H1 (cell line): ENCODE data around the gene SLC32A1. TPM values are rescaled to one million over a fixed set of nuclear protein-coding genes. Genes with fewer than 3 reads are reported as not detected.

ENCODE experiments used
- CTCF ChIA-PET: fragments of 300-600 bp; sonication (Branson Sonifier 250); formaldehyde crosslinking; loops from one replicate; lab custom pipeline; 2021; ENCODE audit not compliant: partially characterized antibody; lab: Charles Lee
- POLR2A ChIA-PET: fragments of 300-600 bp; sonication (Branson Sonifier 250); formaldehyde crosslinking; loops from one replicate; lab custom pipeline; 2021; ENCODE audit warnings: inconsistent platforms; ENCODE audit not compliant: partially characterized antibody; lab: Charles Lee
- DNase-seq, 2 experiments: peaks; one replicate each; pipeline versions ENCODE4 v3.0.0 to v3.0.0-alpha.2; 2010 to 2022; ENCODE audit warnings: low spot score in 2 of 2, low read depth in 1 of 2, mixed read lengths in 1 of 2
- FAIRE-seq: peaks from 2 replicates; lab custom pipeline; 2011; peaks lifted over from hg19 to GRCh38; lab: Jason Lieb, UNC
- H2AFZ ChIP-seq: 2 replicates; pipeline ENCODE4 v1.8.1; 2012; ENCODE audit warnings: low read length, inconsistent platforms
- H2AK5ac ChIP-seq: 2 replicates; pipeline ENCODE4 v1.6.1; 2013; ENCODE audit warnings: low read depth, low read length
- H2BK120ac ChIP-seq: replicated peaks from 2 replicates; pipeline ENCODE3; 2013; ENCODE audit warnings: low read depth, low read length, inconsistent platforms
- H2BK12ac ChIP-seq: 2 replicates; pipeline ENCODE4 v1.6.1; 2013; ENCODE audit warnings: low read depth, low read length
- H2BK15ac ChIP-seq: 2 replicates; pipeline ENCODE4 v1.6.1; 2013; ENCODE audit warnings: low read length
- H2BK20ac ChIP-seq: 2 replicates; pipeline ENCODE4 v1.6.1; 2013; ENCODE audit warnings: low read length
- H2BK5ac ChIP-seq: 2 replicates; pipeline ENCODE4 v1.6.1; 2013; ENCODE audit warnings: low read depth, low read length
- H3K14ac ChIP-seq: 2 replicates; pipeline ENCODE4 v1.6.1; 2013; ENCODE audit warnings: inconsistent platforms; ENCODE audit not compliant: insufficient read length
- H3K18ac ChIP-seq: 2 replicates; pipeline ENCODE4 v1.6.1; 2013; ENCODE audit warnings: low read length; ENCODE audit errors: extremely low read depth
- H3K23ac ChIP-seq: 2 replicates; pipeline ENCODE4 v1.6.1; 2013; ENCODE audit warnings: inconsistent platforms; ENCODE audit not compliant: insufficient read length
- H3K23me2 ChIP-seq: 2 replicates; pipeline ENCODE4 v1.6.1; 2013; ENCODE audit warnings: low read depth, low read length
- H3K27ac ChIP-seq: 2 replicates; pipeline ENCODE4 v1.6.1; 2011; ENCODE audit warnings: low read depth, low read length, inconsistent platforms
- H3K27me3 ChIP-seq, 4 experiments: replicated peaks in 1 of 4; 1 replicate in 1 of 4; 2 replicates in 3 of 4; pipeline versions ENCODE4 v1.6.1 to v1.8.1; 2011 to 2013; ENCODE audit warnings: low read length in 3 of 4, mild to moderate bottlenecking in 3 of 4, inconsistent platforms in 2 of 4, mixed read lengths in 2 of 4, moderate library complexity in 1 of 4; ENCODE audit not compliant: control insufficient read depth in 3 of 4, insufficient read depth in 3 of 4; ENCODE audit errors: extremely low read depth in 1 of 4
- H3K36me3 ChIP-seq, 4 experiments: 2 replicates each; pipeline versions ENCODE4 v1.6.1 to v1.8.1; 2011 to 2013; ENCODE audit warnings: mild to moderate bottlenecking in 4 of 4, low read length in 3 of 4, moderate library complexity in 2 of 4, control low read depth in 1 of 4, inconsistent platforms in 1 of 4; ENCODE audit not compliant: insufficient read depth in 4 of 4, control insufficient read depth in 2 of 4
- H3K4ac ChIP-seq: replicated peaks from 2 replicates; pipeline ENCODE3; 2013; ENCODE audit warnings: low read length, low read depth, mixed read lengths, inconsistent platforms; ENCODE audit not compliant: insufficient read length
- H3K4me1 ChIP-seq, 4 experiments: replicated peaks in 1 of 4; 1 replicate in 1 of 4; 2 replicates in 3 of 4; pipeline versions ENCODE4 v1.6.1 to v1.8.1; 2011 to 2013; ENCODE audit warnings: low read length in 3 of 4, inconsistent platforms in 2 of 4, mixed read lengths in 1 of 4; ENCODE audit not compliant: insufficient read depth in 4 of 4, control insufficient read depth in 3 of 4
- H3K4me2 ChIP-seq, 2 experiments: 2 replicates each; pipeline versions ENCODE4 v1.6.1 to v1.8.1; 2011 to 2013; ENCODE audit warnings: low read depth in 2 of 2, low read length in 2 of 2, control low read depth in 1 of 2, inconsistent platforms in 1 of 2, mild to moderate bottlenecking in 1 of 2; ENCODE audit not compliant: insufficient read depth in 1 of 2
- H3K4me3 ChIP-seq, 4 experiments: fragments of 200-600, 300-600 bp in 1 of 4; sonication (generic), shearing (Covaris generic), sonication (Bioruptor Twin) in 1 of 4; 2 replicates each; pipeline versions ENCODE4 v1.5.1 to v1.8.1; 2011 to 2016; ENCODE audit warnings: low read length in 4 of 4, low read depth in 3 of 4, control low read depth in 2 of 4, inconsistent platforms in 2 of 4, mild to moderate bottlenecking in 2 of 4, mixed read lengths in 1 of 4, moderate library complexity in 1 of 4; ENCODE audit not compliant: insufficient read depth in 2 of 4; ENCODE audit errors: extremely low read depth in 1 of 4
- H3K56ac ChIP-seq: replicated peaks from 2 replicates; pipeline ENCODE3; 2013; ENCODE audit warnings: low read depth, mild to moderate bottlenecking, mixed read lengths, low read length, inconsistent platforms; ENCODE audit not compliant: insufficient read length
- H3K79me1 ChIP-seq: 2 replicates; pipeline ENCODE4 v1.6.1; 2013; ENCODE audit warnings: low read depth, low read length, control low read depth
- H3K79me2 ChIP-seq, 2 experiments: 2 replicates each; pipeline versions ENCODE4 v1.6.1 to v1.8.1; 2012 to 2013; ENCODE audit warnings: low read length in 2 of 2, mild to moderate bottlenecking in 2 of 2, inconsistent platforms in 1 of 2; ENCODE audit not compliant: insufficient read depth in 2 of 2, control insufficient read depth in 1 of 2
- H3K9ac ChIP-seq, 4 experiments: replicated peaks in 1 of 4; 1 replicate in 1 of 4; 2 replicates in 3 of 4; pipeline versions ENCODE4 v1.6.1 to v1.8.1; 2011 to 2013; ENCODE audit warnings: low read depth in 3 of 4, low read length in 3 of 4, control low read depth in 2 of 4, mild to moderate bottlenecking in 2 of 4, moderate library complexity in 2 of 4, inconsistent platforms in 1 of 4; ENCODE audit errors: extremely low read depth in 1 of 4
- H3K9me3 ChIP-seq, 2 experiments: 2 replicates each; pipeline versions ENCODE4 v1.6.1 to v1.8.1; 2012 to 2013; ENCODE audit warnings: mild to moderate bottlenecking in 2 of 2, moderate library complexity in 2 of 2, control low read depth in 1 of 2, inconsistent platforms in 1 of 2, low read depth in 1 of 2, low read length in 1 of 2, mixed read lengths in 1 of 2; ENCODE audit not compliant: insufficient read depth in 2 of 2
- H4K20me1 ChIP-seq, 2 experiments: replicated peaks in 1 of 2; 2 replicates each; pipeline versions ENCODE3 to v1.8.1; 2011 to 2013; ENCODE audit warnings: inconsistent platforms in 2 of 2, low read length in 2 of 2, mild to moderate bottlenecking in 1 of 2; ENCODE audit not compliant: insufficient read depth in 2 of 2, control insufficient read depth in 1 of 2
- H4K5ac ChIP-seq: 2 replicates; pipeline ENCODE4 v1.6.1; 2013; ENCODE audit warnings: low read length, low read depth, mixed read lengths, inconsistent platforms; ENCODE audit not compliant: insufficient read length
- H4K8ac ChIP-seq: 2 replicates; pipeline ENCODE4 v1.8.0; 2013; ENCODE audit warnings: mild to moderate bottlenecking, moderate library complexity, low read length, inconsistent platforms; ENCODE audit not compliant: insufficient read depth; ENCODE audit errors: extremely low read depth
- H4K91ac ChIP-seq: replicated peaks from 2 replicates; pipeline ENCODE3; 2013; ENCODE audit warnings: low read length, mixed read lengths, inconsistent platforms; ENCODE audit not compliant: insufficient read length
- ASH2L ChIP-seq: fragments of 200-600, 300-600 bp; sonication (generic); IDR thresholded peaks from one replicate; pipeline ENCODE4 v1.7.1; 2017; ENCODE audit warnings: low read length
- BCL11A ChIP-seq, 2 experiments: IDR thresholded peaks; one replicate each; pipeline ENCODE4 v1.6.1; 2011; ENCODE audit warnings: low read depth in 2 of 2, low read length in 2 of 2, mild to moderate bottlenecking in 2 of 2
- CBX5 ChIP-seq: fragments of 300-800, 300-1000 bp; sonication (generic); IDR thresholded peaks from 2 replicates; pipeline ENCODE4 v1.7.1; 2016; ENCODE audit warnings: antibody characterized with exemption, low read length, low read depth
- CEBPB ChIP-seq: IDR thresholded peaks from 2 replicates; pipeline ENCODE4 v1.6.1; 2012; ENCODE audit warnings: low read depth, low read length
- GABPA ChIP-seq: IDR thresholded peaks from 2 replicates; pipeline ENCODE4 v1.6.1; 2011; ENCODE audit warnings: mild to moderate bottlenecking, low read length, moderate library complexity, borderline replicate concordance; ENCODE audit not compliant: insufficient read depth
- KDM5A ChIP-seq: fragments of 200-600 bp; IDR thresholded peaks from 2 replicates; pipeline ENCODE4 v1.7.1; 2012; ENCODE audit warnings: mild to moderate bottlenecking, low read length, inconsistent platforms, mixed read lengths
- MAX ChIP-seq: IDR thresholded peaks from 2 replicates; pipeline ENCODE4 v1.6.1; 2012; ENCODE audit warnings: inconsistent platforms
- RXRA ChIP-seq: IDR thresholded peaks from 2 replicates; pipeline ENCODE4 v1.6.1; 2011; ENCODE audit warnings: low read depth, mild to moderate bottlenecking, low read length, moderate library complexity; ENCODE audit not compliant: insufficient read depth
- SP1 ChIP-seq: IDR thresholded peaks from 2 replicates; pipeline ENCODE4 v1.6.1; 2011; ENCODE audit warnings: low read depth, low read length
- SP2 ChIP-seq: IDR thresholded peaks from 2 replicates; pipeline ENCODE4 v1.6.1; 2012; ENCODE audit warnings: mild to moderate bottlenecking, low read length, inconsistent platforms
- SP4 ChIP-seq: IDR thresholded peaks from 2 replicates; pipeline ENCODE4 v1.6.1; 2012; ENCODE audit warnings: low read length, inconsistent platforms
- TAF1 ChIP-seq: IDR thresholded peaks from 2 replicates; pipeline ENCODE4 v1.6.1; 2011; ENCODE audit warnings: mild to moderate bottlenecking, low read depth, low read length
- TEAD4 ChIP-seq: IDR thresholded peaks from 2 replicates; pipeline ENCODE4 v1.6.1; 2012; ENCODE audit warnings: low read depth, low read length, inconsistent platforms, mixed read lengths
- ZNF274 ChIP-seq: IDR thresholded peaks from 2 replicates; pipeline ENCODE4 v1.7.0; 2012; ENCODE audit warnings: low read length, borderline replicate concordance; ENCODE audit errors: extremely low read depth
- WGBS, 2 experiments: shearing (Covaris generic) in 1 of 2; methylation state at CpG; one replicate each; pipeline versions ENCODE4 v1.1.6 to v1.1.7; 2013 to 2015; ENCODE audit warnings: low lambda C conversion rate in 2 of 2, mixed read lengths in 2 of 2, inconsistent platforms in 1 of 2, low coverage in 1 of 2, missing lambda C conversion rate in 1 of 2; ENCODE audit not compliant: insufficient replicate concordance in 2 of 2, insufficient coverage in 1 of 2, insufficient read length in 1 of 2; ENCODE audit errors: extremely low coverage in 1 of 2, missing lambda C conversion rate in 1 of 2; 5-methylcytosine and 5-hydroxymethylcytosine counted together
- polyA plus RNA-seq, 7 experiments: library from polyadenylated mRNA; depleted of rRNA in 3 of 7; stranded (reverse) in 5 of 7; unstranded in 2 of 7; fragments of >200 nt in 5 of 7; fragments of 200-250 nt in 2 of 7; gene quantifications; 1 replicate in 5 of 7; 2 replicates in 1 of 7; 4 replicates in 1 of 7; pipeline versions ENCODE4 v1.2.1 to v1.2.3, GENCODE V29; 2011 to 2013; ENCODE audit warnings: missing spikeins in 2 of 7, mixed read lengths in 2 of 7
- total RNA-seq: library from RNA; stranded (reverse); fragmentation: NEBNext Ultra II Directional; extraction: Animal tissue kit (Norgen Biotek cat#: 25700); gene quantifications from 2 replicates; pipeline ENCODE4 v1.2.1, GENCODE V29; 2021

SLC32A1 gene
- total and polyA plus RNA-seq, 2 of the 8 experiments (the other 6 are each of a cell fraction or from before 2014, with no cell fraction given): 0.09 to 0.15 TPM

- H3K23me2 ChIP-seq: no peaks in the 10 kb centered on the region; the same call in 1 of the 2 replicates
- no peak overlapping the region for H3K18ac ChIP-seq
- peaks cover 2 to 49% (median 21%) of the 10 kb centered on the region in 4 experiments; a peak in 7 of 8 replicates for H3K36me3 ChIP-seq
- FAIRE-seq (no peak), DNase-seq (no peak)
- no peaks in the 10 kb centered on the region; the same call in 1 of the 2 replicates for H3K79me1 ChIP-seq
- H2BK120ac ChIP-seq: no peak overlapping the region
- H3K79me2 ChIP-seq: no peaks in the 10 kb centered on the region
- no peak overlapping the region for H2BK5ac ChIP-seq
- H4K8ac ChIP-seq: no peak overlapping the region
- no peak overlapping the region for H3K56ac ChIP-seq
- no peak overlapping the region for H3K14ac ChIP-seq
- H3K4ac ChIP-seq: no peak overlapping the region
- ChIA-PET POLR2A (no interaction called here), CTCF (interaction anchor here (1.8 to 3.3 kb wide), 2 partner anchors 12 to 27 kb away, joined by 6 to 25 read pairs; no protein-coding TSS in a partner anchor)
- H3K27me3 ChIP-seq: no peaks in the 10 kb centered on the region
- H3K27ac ChIP-seq: no peak overlapping the region
- H4K20me1 ChIP-seq: peaks cover 0 to 3% of the 10 kb centered on the region in 2 experiments
- no peak overlapping the region for H2AFZ ChIP-seq
- no peaks in the 10 kb centered on the region for H3K9me3 ChIP-seq
- TF ChIP-seq SP1 (no peak), GABPA (no peak), RXRA (no peak), ASH2L (no peak), ZNF274 (no peak), TAF1 (no peak), KDM5A (no peak), CBX5 (no peak), CEBPB (no peak), MAX (no peak), SP2 (no peak), BCL11A (IDR thresholded peaks at IDR 0.05; ENCODE audit: low read depth in 2 of 2, low read length in 2 of 2) (no peak), TEAD4 (no peak), SP4 (no peak)
- no peak overlapping the region for H4K5ac ChIP-seq
- no peak overlapping the region for H2AK5ac ChIP-seq
- H2BK20ac ChIP-seq: no peak overlapping the region
- H2BK15ac ChIP-seq: no peak overlapping the region
- no peak overlapping the region for H2BK12ac ChIP-seq
- no peak overlapping the region for H3K23ac ChIP-seq
- no peak overlapping the region for H3K4me3 ChIP-seq
- no peak overlapping the region for H4K91ac ChIP-seq
- whole genome bisulfite sequencing, 2 experiments: 89% methylated on average over 1 of the region's 1 CpG; no CpG with 5 or more reads in 1 of the 2 experiments
- no peak overlapping the region for H3K9ac ChIP-seq
- 0 out of 7 replicates have a peak, but pooled peaks cover 0 to 2% (median 0%) of the 10 kb centered on the region in 4 experiments for H3K4me1 ChIP-seq
- H3K4me2 ChIP-seq: no peak overlapping the region
Observed at GRCh38 chr20:38763616-38764015, 39.3 kb downstream of the SLC32A1 start.
